ENCODE results near the gene VEGFC. TPM values are rescaled to one million over a fixed set of nuclear protein-coding genes. Genes with fewer than 3 reads are reported as not detected.

Gene VEGFC
- polyA plus RNA-seq, 4 donors, result 11.2 to 21.8 (median 16.6) TPM

GRCh38 chr4:176769514-176769913 is 23.2 kb downstream of the VEGFC start:
- no peak for DNase-seq (ENCODE audit: low read depth in 4 of 4, low spot score in 3 of 4)

- DNase-seq (ENCODE audit: low read depth in 4 of 4, low spot score in 3 of 4), result no peak
Observed at GRCh38 chr4:176767183-176767582, 25.5 kb downstream of the VEGFC start.

GRCh38 chr4:176762661-176763308 is 29.9 kb downstream of the VEGFC start:
- DNase-seq (ENCODE audit: low read depth in 4 of 4, low spot score in 3 of 4), result no peak

GRCh38 chr4:176761872-176762271 is 30.9 kb downstream of the VEGFC start:
- DNase-seq (ENCODE audit: low read depth in 4 of 4, low spot score in 3 of 4), result no peak

- no peak for DNase-seq (ENCODE audit: low read depth in 4 of 4, low spot score in 3 of 4)
Observed at GRCh38 chr4:176760471-176760870, 32.3 kb downstream of the VEGFC start.

GRCh38 chr4:176758731-176759130 is 34.0 kb downstream of the VEGFC start:
- DNase-seq (ENCODE audit: low read depth in 4 of 4, low spot score in 3 of 4), result no peak

- no peak for DNase-seq (ENCODE audit: low read depth in 4 of 4, low spot score in 3 of 4)
Observed at GRCh38 chr4:176758323-176758722, 34.4 kb downstream of the VEGFC start.

- no peak for DNase-seq (ENCODE audit: low read depth in 4 of 4, low spot score in 3 of 4)
Observed at GRCh38 chr4:176755613-176756012, 37.1 kb downstream of the VEGFC start.

- no peak for DNase-seq (ENCODE audit: low read depth in 4 of 4, low spot score in 3 of 4)
Observed at GRCh38 chr4:176755001-176755400, 37.7 kb downstream of the VEGFC start.

- no peak for DNase-seq (ENCODE audit: low read depth in 4 of 4, low spot score in 3 of 4)
Observed at GRCh38 chr4:176753049-176753448, 39.7 kb downstream of the VEGFC start.

GRCh38 chr4:176752191-176752749 is 40.5 kb downstream of the VEGFC start:
- DNase-seq (ENCODE audit: low read depth in 4 of 4, low spot score in 3 of 4), result no peak

GRCh38 chr4:176751061-176751460 is 41.7 kb downstream of the VEGFC start:
- DNase-seq (ENCODE audit: low read depth in 4 of 4, low spot score in 3 of 4), result no peak

GRCh38 chr4:176746846-176747245 is 45.9 kb downstream of the VEGFC start:
- DNase-seq (ENCODE audit: low read depth in 4 of 4, low spot score in 3 of 4), result no peak

GRCh38 chr4:176745902-176746301 is 46.8 kb downstream of the VEGFC start:
- no peak for DNase-seq (ENCODE audit: low read depth in 4 of 4, low spot score in 3 of 4)

- DNase-seq (ENCODE audit: low read depth in 4 of 4, low spot score in 3 of 4), result no peak
Observed at GRCh38 chr4:176744091-176744490, 48.6 kb downstream of the VEGFC start.

GRCh38 chr4:176742211-176742610 is 50.5 kb downstream of the VEGFC start:
- DNase-seq (ENCODE audit: low read depth in 4 of 4, low spot score in 3 of 4), result no peak

- no peak for DNase-seq (ENCODE audit: low read depth in 4 of 4, low spot score in 3 of 4)
Observed at GRCh38 chr4:176741253-176741652, 51.5 kb downstream of the VEGFC start.

- no peak for DNase-seq (ENCODE audit: low read depth in 4 of 4, low spot score in 3 of 4)
Observed at GRCh38 chr4:176735300-176735699, 57.4 kb downstream of the VEGFC start.

- no peak for DNase-seq (ENCODE audit: low read depth in 4 of 4, low spot score in 3 of 4)
Observed at GRCh38 chr4:176734461-176734860, 58.3 kb downstream of the VEGFC start.

GRCh38 chr4:176729489-176729888 is 63.2 kb downstream of the VEGFC start:
- DNase-seq (ENCODE audit: low read depth in 4 of 4, low spot score in 3 of 4), result no peak

GRCh38 chr4:176726803-176727202 is 65.9 kb downstream of the VEGFC start:
- no peak for DNase-seq (ENCODE audit: low read depth in 4 of 4, low spot score in 3 of 4)

GRCh38 chr4:176721459-176721858 is 71.3 kb downstream of the VEGFC start:
- DNase-seq (ENCODE audit: low read depth in 4 of 4, low spot score in 3 of 4), result no peak

GRCh38 chr4:176718881-176719280 is 73.8 kb downstream of the VEGFC start:
- DNase-seq (ENCODE audit: low read depth in 4 of 4, low spot score in 3 of 4), result no peak
